K562 (cell line): Measurements from ENCODE around the gene STX1A. TPM values are rescaled to one million over a fixed set of nuclear protein-coding genes. Genes with fewer than 3 reads are reported as not detected.

Source experiments
- ATF7 ChIP-seq: fragments of 450-650 bp; IDR thresholded peaks from 2 replicates; pipeline ENCODE4 v1.7.1; 2014; ENCODE audit warnings: mild to moderate bottlenecking, moderate library complexity
- BRD4 ChIP-seq: fragments of 200-600 bp; sonication (generic); IDR thresholded peaks from 2 replicates; pipeline ENCODE4 v1.6.1; 2017; ENCODE audit warnings: inconsistent platforms
- CBFA2T3 ChIP-seq: fragments of 450-650 bp; IDR thresholded peaks from 2 replicates; pipeline ENCODE4 v1.6.1; 2017
- CBFB ChIP-seq: sonication (generic); formaldehyde crosslinking; IDR thresholded peaks from 2 replicates; pipeline ENCODE4 v1.4.0; 2020; ENCODE audit warnings: mild to moderate bottlenecking, missing genetic modification reagents
- DDX20 ChIP-seq: fragments of 450-650 bp; IDR thresholded peaks from 2 replicates; pipeline ENCODE4 v1.6.1; 2016; ENCODE audit warnings: missing genetic modification characterization, low read depth, mild to moderate bottlenecking, missing compliant biosample characterization, moderate library complexity
- DNMT1 ChIP-seq: fragments of 450-650 bp; IDR thresholded peaks from 2 replicates; pipeline ENCODE4 v1.6.1; 2016; ENCODE audit warnings: antibody characterized with exemption, mild to moderate bottlenecking
- EP400 ChIP-seq: fragments of 450-650 bp; IDR thresholded peaks from 2 replicates; pipeline ENCODE4 v1.6.1; 2017; ENCODE audit warnings: antibody characterized with exemption, mild to moderate bottlenecking, moderate library complexity
- ESRRA ChIP-seq: fragments of 450-650 bp; IDR thresholded peaks from 2 replicates; pipeline ENCODE4 v1.6.1; 2014; ENCODE audit warnings: low read depth, mild to moderate bottlenecking, moderate library complexity, borderline replicate concordance
- FOXJ3 ChIP-seq: sonication (generic); formaldehyde crosslinking; IDR thresholded peaks from 2 replicates; pipeline ENCODE4 v1.4.0; 2020; ENCODE audit warnings: mild to moderate bottlenecking, missing genetic modification reagents
- HNRNPLL ChIP-seq: fragments of 200-400 bp; formaldehyde crosslinking; IDR thresholded peaks from 2 replicates; pipeline ENCODE4 v1.6.1; 2017; ENCODE audit warnings: low read length, low read depth, mild to moderate bottlenecking; ENCODE audit not compliant: poor library complexity, severe bottlenecking
- MAFG ChIP-seq: fragments of 450-650 bp; conservative IDR thresholded peaks from 2 replicates; pipeline ENCODE4 v1.6.1; 2016; ENCODE audit warnings: missing genetic modification characterization, missing compliant biosample characterization
- MBD2 ChIP-seq: sonication (generic); IDR thresholded peaks from 2 replicates; pipeline ENCODE4 v1.6.1; 2016; ENCODE audit warnings: low read depth, borderline replicate concordance
- MTA3 ChIP-seq: fragments of 450-650 bp; formaldehyde crosslinking; IDR thresholded peaks from 2 replicates; pipeline ENCODE4 v1.6.1; 2017; ENCODE audit warnings: mild to moderate bottlenecking, borderline replicate concordance
- PHB ChIP-seq: fragments of 250-450 bp; sonication (Bioruptor Pico); IDR thresholded peaks from 2 replicates; pipeline ENCODE4 v1.5.0; 2021
- PHF20 ChIP-seq: fragments of 450-650 bp; IDR thresholded peaks from 2 replicates; pipeline ENCODE4 v1.6.1; 2018; ENCODE audit not compliant: partially characterized antibody
- SIRT6 ChIP-seq: IDR thresholded peaks from one replicate; pipeline ENCODE4 v1.6.1; 2012; ENCODE audit warnings: low read depth, mild to moderate bottlenecking, control low read depth, inconsistent platforms, low read length, moderate library complexity
- TGIF2 ChIP-seq: sonication (generic); formaldehyde crosslinking; IDR thresholded peaks from 2 replicates; pipeline ENCODE4 v1.8.1; 2022; ENCODE audit warnings: mild to moderate bottlenecking, missing genetic modification reagents, moderate library complexity
- U2AF2 ChIP-seq: fragments of 200-400 bp; formaldehyde crosslinking; optimal IDR thresholded peaks from 2 replicates; pipeline ENCODE3; 2017; ENCODE audit warnings: low read depth, mild to moderate bottlenecking, low read length
- XRCC5 ChIP-seq: fragments of 200-400 bp; formaldehyde crosslinking; IDR thresholded peaks from 2 replicates; pipeline ENCODE4 v1.6.1; 2017; ENCODE audit warnings: low read depth, mild to moderate bottlenecking, low read length
- ZFX ChIP-seq: sonication (generic); formaldehyde crosslinking; IDR thresholded peaks from 2 replicates; pipeline ENCODE4 v1.8.0; 2022; ENCODE audit warnings: mild to moderate bottlenecking, missing genetic modification reagents, moderate library complexity
- ZNF175 ChIP-seq: fragments of 200-800 bp; sonication (Bioruptor generic); IDR thresholded peaks from 2 replicates; pipeline ENCODE4 v1.6.1; 2016; ENCODE audit warnings: low read depth, mild to moderate bottlenecking, missing genetic modification characterization, missing compliant biosample characterization
- ZNF197 ChIP-seq: fragments of 200-800 bp; sonication (Bioruptor generic); IDR thresholded peaks from 2 replicates; pipeline ENCODE4 v1.6.1; 2016; ENCODE audit warnings: low read depth, missing genetic modification characterization, missing compliant biosample characterization
- ZNF668 ChIP-seq: fragments of 250-450 bp; sonication (Bioruptor Pico); IDR thresholded peaks from 2 replicates; pipeline ENCODE4 v1.8.0; 2022; ENCODE audit warnings: mild to moderate bottlenecking, inconsistent platforms
- polyA plus RNA-seq, 8 experiments: library from polyadenylated mRNA; depleted of rRNA in 4 of 8; stranded (reverse) in 5 of 8; unstranded in 3 of 8; fragments of >200 nt; fragmentation: Nextera tagmentation in 2 of 8; fragmentation: Illumina TruSeq in 1 of 8; extraction: Ambion mirVana in 2 of 8; extraction: Trizol in 1 of 8; gene quantifications; 2 replicates each; pipeline versions ENCODE4 v1.2.1 to v1.2.3, GENCODE V29; 2011 to 2014; ENCODE audit warnings: inconsistent platforms in 1 of 8, missing spikeins in 1 of 8
- total RNA-seq, 7 experiments: library from RNA; depleted of rRNA in 6 of 7; stranded (reverse); fragments of >200 nt in 6 of 7; fragmentation: Illumina TruSeq in 2 of 7; extraction: Trizol in 2 of 7; gene quantifications; 2 replicates each; pipeline versions ENCODE4 v1.2.1 to v1.2.3, GENCODE V29; 2011 to 2021; ENCODE audit warnings: low replicate concordance in 1 of 7
- TF ChIP-seq, protein P1 (sequence below): sonication (generic); formaldehyde crosslinking; IDR thresholded peaks from 2 replicates; pipeline ENCODE4 v1.8.0; 2022; ENCODE audit warnings: missing genetic modification reagents, mild to moderate bottlenecking, borderline replicate concordance
- TF ChIP-seq, protein P2 (sequence below): sonication (generic); formaldehyde crosslinking; IDR thresholded peaks from 2 replicates; pipeline ENCODE4 v1.8.1; 2023; ENCODE audit warnings: mild to moderate bottlenecking, missing genetic modification reagents, moderate library complexity

The STX1A gene
- total and polyA plus RNA-seq, 9 of the 15 experiments (the other 6 are each of a cell fraction or from before 2014, with no cell fraction given) = 0.04 to 15.1 (median 6.3) TPM

DNA sequence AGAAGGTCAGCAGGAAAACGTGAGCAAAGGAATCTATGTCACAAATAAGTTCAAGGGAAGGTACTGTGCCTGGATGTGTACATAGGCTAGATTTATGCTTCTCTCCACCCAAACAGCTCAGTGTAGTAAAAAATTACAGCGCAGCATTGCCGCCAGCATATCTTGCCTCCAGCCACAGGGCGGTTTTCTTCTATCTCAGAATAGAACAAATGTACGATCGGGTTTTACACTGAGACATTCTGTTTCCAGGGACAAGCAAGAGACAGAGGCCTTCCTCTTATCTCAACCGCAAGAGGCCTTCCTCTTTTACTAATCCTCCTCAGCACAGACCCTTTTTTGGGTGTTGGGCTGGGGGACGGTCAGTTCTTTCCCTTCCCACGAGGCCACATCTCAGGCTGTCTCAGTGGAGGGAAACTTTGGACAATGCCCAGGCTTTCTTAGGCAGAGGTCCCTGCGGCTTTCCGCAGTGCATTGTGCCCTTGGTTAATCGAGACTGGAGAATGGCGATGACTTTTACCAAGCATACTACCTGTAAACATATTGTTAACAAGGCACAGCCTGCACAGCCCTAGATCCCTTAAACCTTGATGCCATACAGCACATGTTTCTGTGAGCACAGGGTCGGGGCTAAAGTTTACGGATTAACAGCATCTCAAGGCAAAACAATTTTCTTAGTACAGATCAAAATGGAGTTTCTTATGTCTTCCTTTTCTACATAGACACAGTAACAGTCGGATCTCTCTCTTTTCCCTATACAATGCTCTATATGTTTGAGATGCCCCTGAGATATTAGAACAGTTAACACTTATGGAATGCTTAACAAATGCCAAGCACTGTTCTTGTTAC lies 30.7 kb upstream of the STX1A start (continued):
- TF ChIP-seq, protein P1, sequence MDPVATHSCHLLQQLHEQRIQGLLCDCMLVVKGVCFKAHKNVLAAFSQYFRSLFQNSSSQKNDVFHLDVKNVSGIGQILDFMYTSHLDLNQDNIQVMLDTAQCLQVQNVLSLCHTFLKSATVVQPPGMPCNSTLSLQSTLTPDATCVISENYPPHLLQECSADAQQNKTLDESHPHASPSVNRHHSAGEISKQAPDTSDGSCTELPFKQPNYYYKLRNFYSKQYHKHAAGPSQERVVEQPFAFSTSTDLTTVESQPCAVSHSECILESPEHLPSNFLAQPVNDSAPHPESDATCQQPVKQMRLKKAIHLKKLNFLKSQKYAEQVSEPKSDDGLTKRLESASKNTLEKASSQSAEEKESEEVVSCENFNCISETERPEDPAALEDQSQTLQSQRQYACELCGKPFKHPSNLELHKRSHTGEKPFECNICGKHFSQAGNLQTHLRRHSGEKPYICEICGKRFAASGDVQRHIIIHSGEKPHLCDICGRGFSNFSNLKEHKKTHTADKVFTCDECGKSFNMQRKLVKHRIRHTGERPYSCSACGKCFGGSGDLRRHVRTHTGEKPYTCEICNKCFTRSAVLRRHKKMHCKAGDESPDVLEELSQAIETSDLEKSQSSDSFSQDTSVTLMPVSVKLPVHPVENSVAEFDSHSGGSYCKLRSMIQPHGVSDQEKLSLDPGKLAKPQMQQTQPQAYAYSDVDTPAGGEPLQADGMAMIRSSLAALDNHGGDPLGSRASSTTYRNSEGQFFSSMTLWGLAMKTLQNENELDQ = no peak
- 0 out of 2 replicates have a peak, but pooled peaks have one; percentile 48 for TF ChIP-seq ZNF197 (CRISPR knock-in tag)
- TF ChIP-seq FOXJ3 = no peak
- TF ChIP-seq CBFB (CRISPR knock-in tag) = 0 out of 2 replicates have a peak, but pooled peaks have one; percentile 43
- peak; percentile 11 for TF ChIP-seq HNRNPLL
- TF ChIP-seq SIRT6 = no peak
- TF ChIP-seq PHF20 = no peak
- TF ChIP-seq CBFA2T3 = peak; percentile 69
- TF ChIP-seq ESRRA = peak; percentile 24; the same call in 1 of the 2 replicates
- no peak for TF ChIP-seq U2AF2
- no peak for TF ChIP-seq DNMT1
- no peak for TF ChIP-seq TGIF2 (CRISPR knock-in tag)
- no peak for TF ChIP-seq DDX20 (tag)
- TF ChIP-seq, protein P2, sequence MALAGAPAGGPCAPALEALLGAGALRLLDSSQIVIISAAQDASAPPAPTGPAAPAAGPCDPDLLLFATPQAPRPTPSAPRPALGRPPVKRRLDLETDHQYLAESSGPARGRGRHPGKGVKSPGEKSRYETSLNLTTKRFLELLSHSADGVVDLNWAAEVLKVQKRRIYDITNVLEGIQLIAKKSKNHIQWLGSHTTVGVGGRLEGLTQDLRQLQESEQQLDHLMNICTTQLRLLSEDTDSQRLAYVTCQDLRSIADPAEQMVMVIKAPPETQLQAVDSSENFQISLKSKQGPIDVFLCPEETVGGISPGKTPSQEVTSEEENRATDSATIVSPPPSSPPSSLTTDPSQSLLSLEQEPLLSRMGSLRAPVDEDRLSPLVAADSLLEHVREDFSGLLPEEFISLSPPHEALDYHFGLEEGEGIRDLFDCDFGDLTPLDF (CRISPR knock-in tag) = 0 out of 2 replicates have a peak, but pooled peaks have one; percentile 30
- TF ChIP-seq MBD2 = no peak
- TF ChIP-seq MTA3 = 0 out of 2 replicates have a peak, but pooled peaks have one; percentile 33
- no peak for TF ChIP-seq EP400
- no peak for TF ChIP-seq ZNF175 (CRISPR knock-in tag)
- TF ChIP-seq ZNF668 (CRISPR knock-in tag) = no peak
- peak; percentile 31; the same call in 1 of the 2 replicates for TF ChIP-seq ZFX
- no peak for TF ChIP-seq MAFG (tag)
- 0 out of 2 replicates have a peak, but pooled peaks have one; percentile 14 for TF ChIP-seq ATF7
- TF ChIP-seq PHB (CRISPR knock-in tag) = no peak
- no peak for TF ChIP-seq BRD4
- no peak for TF ChIP-seq XRCC5
